Esophagus muscularis mucosa (tissue), 4 donors: ENCODE results near the gene MYADM. TPM values are rescaled to one million over a fixed set of nuclear protein-coding genes. Genes with fewer than 3 reads are reported as not detected.

ENCODE experiments used
- DNase-seq: peaks from one replicate; pipeline ENCODE4 v3.0.0-alpha.2; 2017; ENCODE audit errors: extremely low spot score
- H3K27ac ChIP-seq, 4 donors: fragments of 200-600 bp; sonication (generic); replicated peaks in 1 of 4; 1 replicate in 3 of 4; 2 replicates in 1 of 4; pipeline ENCODE4 v1.5.1; 2016 to 2019; ENCODE audit warnings: mild to moderate bottlenecking in 1 of 4
- H3K27me3 ChIP-seq, 4 donors: fragments of 200-600 bp; sonication (generic); one replicate each; pipeline versions ENCODE4 v1.5.1 to v1.6.0; 2016 to 2019
- H3K36me3 ChIP-seq, 4 donors: fragments of 200-600 bp; sonication (generic); one replicate each; pipeline ENCODE4 v1.5.1; 2016 to 2019
- H3K4me1 ChIP-seq, 4 donors: fragments of 200-600 bp; sonication (generic); one replicate each; pipeline ENCODE4 v1.5.1; 2016 to 2019
- H3K4me3 ChIP-seq, 4 donors: fragments of 200-600 bp; sonication (generic); 1 replicate in 2 of 4; 2 replicates in 2 of 4; pipeline ENCODE4 v1.5.1; 2016 to 2019; ENCODE audit warnings: mild to moderate bottlenecking in 4 of 4, moderate library complexity in 1 of 4
- H3K9me3 ChIP-seq, 4 donors: fragments of 200-600 bp; sonication (generic); 1 replicate in 3 of 4; 2 replicates in 1 of 4; pipeline ENCODE4 v1.5.1; 2016 to 2019
- EP300 ChIP-seq: sonication (generic); formaldehyde crosslinking; IDR thresholded peaks from one replicate; pipeline ENCODE4 v1.6.1; 2017; ENCODE audit warnings: antibody characterized with exemption
- POLR2A ChIP-seq: fragments of 450-650 bp; IDR thresholded peaks from one replicate; pipeline ENCODE4 v1.6.1; 2017; ENCODE audit warnings: antibody characterized with exemption, moderate library complexity, mild to moderate bottlenecking, low read depth
- POLR2AphosphoS5 ChIP-seq, 2 donors: sonication (generic); formaldehyde crosslinking; IDR thresholded peaks; one replicate each; pipeline ENCODE4 v1.6.1; 2017; ENCODE audit warnings: antibody characterized with exemption in 2 of 2
- WGBS: methylation state at CpG from one replicate; pipeline ENCODE4 v1.1.5; 2018; 5-methylcytosine and 5-hydroxymethylcytosine counted together
- intact Hi-C: fragments of 100-400 bp; cut with DNase I; formaldehyde crosslinking; loops from one replicate; pipeline ENCODE4 v1.15.1; 2023
- total RNA-seq, 4 donors: library from RNA; depleted of rRNA; stranded (reverse); fragments of >200 nt; gene quantifications; one replicate each; pipeline versions ENCODE4 v1.1.0 to v1.2.1, GENCODE V29; 2016
- TF ChIP-seq, protein P1 (sequence below), 3 experiments: fragments of 200-600 bp in 2 of 3; fragments of 450-650 bp in 1 of 3; sonication (generic) in 2 of 3; IDR thresholded peaks; one replicate each; pipeline ENCODE4 v1.5.1; 2017 to 2019; ENCODE audit warnings: antibody characterized with exemption in 3 of 3, mild to moderate bottlenecking in 2 of 3, moderate library complexity in 1 of 3

The MYADM gene
- total RNA-seq, 4 donors from 2014 or later = 130 to 353 (median 204) TPM

DNA sequence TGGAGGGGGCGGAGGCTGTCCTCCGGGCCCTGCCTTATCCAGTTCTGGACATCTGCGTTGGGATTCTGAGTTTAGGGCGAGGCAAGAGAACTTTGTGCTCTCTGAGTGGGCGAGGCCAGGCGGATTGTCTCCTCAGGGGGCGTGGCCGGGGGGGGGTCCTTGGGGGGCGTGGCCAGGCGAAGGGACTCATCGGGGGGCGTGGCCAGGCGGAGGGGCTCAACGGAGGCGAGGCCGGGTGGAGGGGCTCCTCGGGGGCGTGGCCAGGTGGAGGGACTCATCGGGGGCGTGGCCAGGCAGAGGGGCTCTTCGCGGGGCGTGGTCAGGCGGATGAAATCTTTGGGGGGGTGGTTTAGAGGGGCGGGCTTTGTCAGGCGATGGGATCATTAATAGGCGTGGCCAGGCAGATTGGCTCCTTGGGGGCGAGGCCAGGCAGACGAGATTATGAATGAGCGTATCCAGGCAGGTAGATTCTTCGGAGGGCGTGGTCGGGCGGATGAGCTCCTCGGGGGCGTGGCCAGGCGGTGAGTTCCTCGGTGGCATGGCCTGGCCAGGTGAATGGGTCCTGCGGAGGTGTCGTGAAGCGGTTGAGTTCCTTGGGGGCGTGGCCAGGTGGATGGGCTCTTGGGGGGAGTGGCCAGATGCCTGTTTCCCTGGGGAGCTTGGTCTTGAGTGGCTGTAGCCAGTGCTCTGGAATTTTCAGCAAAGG is 31.1 kb downstream of the MYADM start:
- peaks cover 0 to 8% (median 1%) of the 10 kb centered on the region in 4 donors for H3K4me1 ChIP-seq
- peaks cover 0 to 99% (median 18%) of the 10 kb centered on the region in 4 donors for H3K27me3 ChIP-seq
- DNase-seq = no peak
- TF ChIP-seq POLR2AphosphoS5 (IDR thresholded peaks at IDR 0.05) (no peak), EP300 (no peak), POLR2A (no peak)
- TF ChIP-seq, protein P1, sequence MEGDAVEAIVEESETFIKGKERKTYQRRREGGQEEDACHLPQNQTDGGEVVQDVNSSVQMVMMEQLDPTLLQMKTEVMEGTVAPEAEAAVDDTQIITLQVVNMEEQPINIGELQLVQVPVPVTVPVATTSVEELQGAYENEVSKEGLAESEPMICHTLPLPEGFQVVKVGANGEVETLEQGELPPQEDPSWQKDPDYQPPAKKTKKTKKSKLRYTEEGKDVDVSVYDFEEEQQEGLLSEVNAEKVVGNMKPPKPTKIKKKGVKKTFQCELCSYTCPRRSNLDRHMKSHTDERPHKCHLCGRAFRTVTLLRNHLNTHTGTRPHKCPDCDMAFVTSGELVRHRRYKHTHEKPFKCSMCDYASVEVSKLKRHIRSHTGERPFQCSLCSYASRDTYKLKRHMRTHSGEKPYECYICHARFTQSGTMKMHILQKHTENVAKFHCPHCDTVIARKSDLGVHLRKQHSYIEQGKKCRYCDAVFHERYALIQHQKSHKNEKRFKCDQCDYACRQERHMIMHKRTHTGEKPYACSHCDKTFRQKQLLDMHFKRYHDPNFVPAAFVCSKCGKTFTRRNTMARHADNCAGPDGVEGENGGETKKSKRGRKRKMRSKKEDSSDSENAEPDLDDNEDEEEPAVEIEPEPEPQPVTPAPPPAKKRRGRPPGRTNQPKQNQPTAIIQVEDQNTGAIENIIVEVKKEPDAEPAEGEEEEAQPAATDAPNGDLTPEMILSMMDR (IDR thresholded peaks at IDR 0.05) = no peak
- no peaks in the 10 kb centered on the region for H3K9me3 ChIP-seq
- H3K36me3 ChIP-seq = no peaks in the 10 kb centered on the region
- WGBS = 3% methylated on average over 29 of the region's 42 CpGs
- H3K27ac ChIP-seq = no peak overlapping the region
- H3K4me3 ChIP-seq = no peak overlapping the region
- intact Hi-C loops = no loop called here

DNA sequence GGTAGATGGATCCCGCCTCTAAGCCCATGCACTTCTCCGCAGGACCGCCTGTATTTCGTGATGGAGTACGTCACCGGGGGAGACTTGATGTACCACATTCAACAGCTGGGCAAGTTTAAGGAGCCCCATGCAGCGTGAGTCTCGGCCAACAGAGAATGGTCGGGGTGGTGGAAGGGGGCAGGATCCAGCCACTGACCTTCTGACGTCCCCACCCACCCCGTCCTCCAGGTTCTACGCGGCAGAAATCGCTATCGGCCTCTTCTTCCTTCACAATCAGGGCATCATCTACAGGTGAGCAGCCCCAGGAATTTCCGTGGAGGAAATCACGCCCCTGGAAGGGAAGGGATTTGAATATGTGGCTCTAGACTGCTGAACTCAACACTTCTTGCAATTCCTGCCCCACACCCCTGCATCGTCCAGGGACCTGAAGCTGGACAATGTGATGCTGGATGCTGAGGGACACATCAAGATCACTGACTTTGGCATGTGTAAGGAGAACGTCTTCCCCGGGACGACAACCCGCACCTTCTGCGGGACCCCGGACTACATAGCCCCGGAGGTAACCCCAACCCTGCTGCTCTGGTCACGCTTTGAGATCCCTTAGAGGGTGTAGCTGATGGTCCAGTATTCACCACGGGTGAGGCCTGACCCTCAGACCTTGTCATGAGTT is 32.6 kb downstream of the MYADM start:
- 93% methylated on average over 19 of the region's 27 CpGs for WGBS
- Histone ChIP-seq H3K27ac (no peak overlapping the region), H3K4me3 (no peak overlapping the region), H3K4me1 (peaks cover 0 to 8% (median 1%) of the 10 kb centered on the region in 4 donors), H3K27me3 (peaks cover 0 to 99% (median 18%) of the 10 kb centered on the region in 4 donors), H3K9me3 (no peaks in the 10 kb centered on the region), H3K36me3 (no peaks in the 10 kb centered on the region)
- TF ChIP-seq, protein P1 (IDR thresholded peaks at IDR 0.05) = no peak
- TF ChIP-seq POLR2A (no peak), POLR2AphosphoS5 (IDR thresholded peaks at IDR 0.05) (no peak), EP300 (no peak)
- no peak for DNase-seq
- intact Hi-C loops = loop anchor here (10.0 kb wide), 1 partner anchor 56 kb away; no protein-coding TSS in a partner anchor

DNA sequence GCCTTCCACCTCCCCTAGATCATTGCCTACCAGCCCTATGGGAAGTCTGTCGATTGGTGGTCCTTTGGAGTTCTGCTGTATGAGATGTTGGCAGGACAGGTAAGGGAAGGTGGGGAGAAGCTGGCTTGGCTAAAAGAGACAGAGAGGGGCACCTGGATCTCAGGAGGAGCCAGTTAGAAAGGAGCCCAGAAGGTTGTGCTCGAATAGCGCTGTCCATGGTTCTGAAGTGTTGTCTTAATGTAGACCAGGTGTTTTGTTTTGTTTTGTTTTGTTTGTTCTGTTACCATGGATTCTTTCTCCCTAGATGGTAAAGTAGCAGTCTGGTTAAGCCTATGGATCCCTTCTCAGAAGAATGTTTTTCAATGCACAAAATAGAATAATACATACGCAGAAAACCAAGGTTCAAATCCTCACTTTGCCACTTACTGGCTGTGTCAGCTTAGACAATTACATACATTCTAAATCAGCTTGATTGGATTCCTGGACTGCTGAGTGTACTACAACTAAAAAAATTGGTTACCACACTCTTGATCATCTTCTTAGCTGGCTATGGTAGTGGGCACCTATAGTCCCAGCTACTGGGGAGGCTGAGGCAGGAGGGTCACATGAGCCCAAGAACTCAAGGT is 35.5 kb downstream of the MYADM start:
- Histone ChIP-seq H3K27me3 (peaks cover 0 to 97% (median 31%) of the 10 kb centered on the region in 4 donors), H3K27ac (no peak overlapping the region), H3K9me3 (no peaks in the 10 kb centered on the region), H3K36me3 (no peaks in the 10 kb centered on the region), H3K4me1 (peaks cover 2 to 27% (median 17%) of the 10 kb centered on the region in 4 donors), H3K4me3 (no peak overlapping the region)
- intact Hi-C loops = loop anchor here (10.0 kb wide), 1 partner anchor 58 kb away; no protein-coding TSS in a partner anchor
- 57% methylated on average over 4 of the region's 4 CpGs for WGBS
- TF ChIP-seq EP300 (no peak), POLR2AphosphoS5 (IDR thresholded peaks at IDR 0.05) (no peak), POLR2A (no peak)
- TF ChIP-seq, protein P1 (IDR thresholded peaks at IDR 0.05) = no peak
- DNase-seq = no peak

DNA sequence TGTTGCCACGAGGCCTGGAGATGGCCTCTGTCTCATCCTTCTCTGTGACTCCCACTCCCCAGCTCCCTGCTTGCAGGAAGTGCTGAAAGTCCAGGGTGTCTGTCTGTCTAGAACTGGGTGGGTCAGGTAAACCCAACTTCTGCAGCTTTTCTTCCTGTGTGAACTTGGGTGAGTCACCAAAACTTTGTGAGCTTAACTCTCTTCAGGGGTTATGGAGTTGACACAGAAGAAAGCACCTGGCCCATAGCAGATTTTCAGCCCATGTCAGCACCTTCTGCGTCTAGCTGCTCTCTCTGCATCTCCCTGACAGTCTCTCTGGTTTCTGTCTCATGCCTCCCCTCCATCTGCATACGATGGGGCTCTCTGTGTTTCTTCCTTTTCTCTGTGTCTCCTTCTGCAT is 37.2 kb downstream of the MYADM start:
- TF ChIP-seq EP300 (no peak), POLR2A (no peak)
- TF ChIP-seq, protein P1 (IDR thresholded peaks at IDR 0.05) = no peak
- DNase-seq = no peak
- no peak overlapping the region for H3K27ac ChIP-seq
- no peak overlapping the region for H3K4me3 ChIP-seq
- H3K9me3 ChIP-seq = no peaks in the 10 kb centered on the region
- peaks cover 8 to 36% (median 32%) of the 10 kb centered on the region in 4 donors for H3K4me1 ChIP-seq
- peaks cover 0 to 97% (median 38%) of the 10 kb centered on the region in 4 donors for H3K27me3 ChIP-seq
- 20% methylated on average over 3 of the region's 3 CpGs for WGBS
- intact Hi-C loops = loop anchor here (5.0 to 10.0 kb wide), 2 partner anchors 60 to 117 kb away; no protein-coding TSS in a partner anchor
- H3K36me3 ChIP-seq = no peaks in the 10 kb centered on the region
